PC-3 (cell line): ENCODE results near the gene KDM7A.

Source experiments
- EZH2 ChIP-seq: fragments of 300-600 bp; sonication (generic); IDR thresholded peaks from one replicate; pipeline ENCODE4 v1.6.1; 2017; ENCODE audit warnings: antibody characterized with exemption, mild to moderate bottlenecking, low read length; ENCODE audit not compliant: unreplicated experiment
- TF ChIP-seq, protein P1 (sequence below): fragments of 300-600 bp; sonication (generic); conservative IDR thresholded peaks from 2 replicates; pipeline ENCODE4 v1.5.1; 2017; ENCODE audit warnings: antibody characterized with exemption, low read depth, mild to moderate bottlenecking, low read length

- TF ChIP-seq, protein P1, sequence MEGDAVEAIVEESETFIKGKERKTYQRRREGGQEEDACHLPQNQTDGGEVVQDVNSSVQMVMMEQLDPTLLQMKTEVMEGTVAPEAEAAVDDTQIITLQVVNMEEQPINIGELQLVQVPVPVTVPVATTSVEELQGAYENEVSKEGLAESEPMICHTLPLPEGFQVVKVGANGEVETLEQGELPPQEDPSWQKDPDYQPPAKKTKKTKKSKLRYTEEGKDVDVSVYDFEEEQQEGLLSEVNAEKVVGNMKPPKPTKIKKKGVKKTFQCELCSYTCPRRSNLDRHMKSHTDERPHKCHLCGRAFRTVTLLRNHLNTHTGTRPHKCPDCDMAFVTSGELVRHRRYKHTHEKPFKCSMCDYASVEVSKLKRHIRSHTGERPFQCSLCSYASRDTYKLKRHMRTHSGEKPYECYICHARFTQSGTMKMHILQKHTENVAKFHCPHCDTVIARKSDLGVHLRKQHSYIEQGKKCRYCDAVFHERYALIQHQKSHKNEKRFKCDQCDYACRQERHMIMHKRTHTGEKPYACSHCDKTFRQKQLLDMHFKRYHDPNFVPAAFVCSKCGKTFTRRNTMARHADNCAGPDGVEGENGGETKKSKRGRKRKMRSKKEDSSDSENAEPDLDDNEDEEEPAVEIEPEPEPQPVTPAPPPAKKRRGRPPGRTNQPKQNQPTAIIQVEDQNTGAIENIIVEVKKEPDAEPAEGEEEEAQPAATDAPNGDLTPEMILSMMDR = no peak
- TF ChIP-seq EZH2 = no peak
These were observed 20.6 kb upstream of the KDM7A start for GRCh38 chr7:140197218-140197890.
